Stimulated activated CD8-positive, alpha-beta memory T cell treated with anti-CD3 and anti-CD28 coated beads, Interleukin-15, amount 100 ng/mL, for 4 hours (primary cell): ENCODE measurements around the gene VAMP8.
"Not testable (repeated sequence)": the region's sequence is repeated elsewhere in the genome, so short reads cannot be mapped to it uniquely, and the experiment has no call there.

ENCODE experiments used
- DNase-seq, 2 donors: peaks; one replicate each; pipeline ENCODE4 v3.0.0-alpha.2; 2020; ENCODE audit warnings: low read depth in 2 of 2

The VAMP8 gene

GRCh38 chr2:85579266-85579935, 2.0 kb downstream of the VAMP8 start:
- DNase-seq = no peak

- DNase-seq = no peak
Observed at GRCh38 chr2:85580206-85580605, 2.8 kb downstream of the VAMP8 start.

- DNase-seq = no peak
Observed at GRCh38 chr2:85582492-85582891, 5.1 kb downstream of the VAMP8 start.

GRCh38 chr2:85583667-85584353, 6.4 kb downstream of the VAMP8 start:
- no peak for DNase-seq

GRCh38 chr2:85584354-85584856, 7.0 kb downstream of the VAMP8 start, which contains the start of gene VAMP5:
Gene VAMP5, plus strand, starts transcription at chr2:85584431. Its CDS starts 60 bp downstream, at chr2:85584491.
- DNase-seq = peak in 1 of 2 donors; percentile 18

- no peak for DNase-seq
Observed at GRCh38 chr2:85584857-85585780, 7.7 kb downstream of the VAMP8 start.

- no peak for DNase-seq
Observed at GRCh38 chr2:85585781-85586105, 8.4 kb downstream of the VAMP8 start.

- no peak for DNase-seq
Observed at GRCh38 chr2:85588236-85588635, 10.8 kb downstream of the VAMP8 start.

GRCh38 chr2:85588645-85589044, 11.3 kb downstream of the VAMP8 start:
- no peak for DNase-seq

- DNase-seq = no peak
Observed at GRCh38 chr2:85589181-85589580, 11.8 kb downstream of the VAMP8 start.

- DNase-seq = no peak
Observed at GRCh38 chr2:85589982-85590791, 12.8 kb downstream of the VAMP8 start.

- no peak for DNase-seq
Observed at GRCh38 chr2:85590950-85591349, 13.6 kb downstream of the VAMP8 start.

GRCh38 chr2:85591563-85591962, 14.2 kb downstream of the VAMP8 start:
- no peak for DNase-seq

- DNase-seq = not testable (repeated sequence)
Observed at GRCh38 chr2:85592299-85592698, 14.9 kb downstream of the VAMP8 start.

GRCh38 chr2:85593023-85593422, 15.6 kb downstream of the VAMP8 start:
- DNase-seq = no peak

GRCh38 chr2:85594715-85595300, 17.4 kb downstream of the VAMP8 start:
- no peak for DNase-seq

- DNase-seq = peak; percentile 76 to 85
Observed at GRCh38 chr2:85595301-85596025, 18.1 kb downstream of the VAMP8 start, which contains the start of gene RNF181. Gene RNF181, plus strand, starts transcription at chr2:85595745. Its CDS starts 19 bp downstream, at chr2:85595764.

GRCh38 chr2:85596026-85596333, 18.6 kb downstream of the VAMP8 start:
- DNase-seq = no peak

GRCh38 chr2:85596486-85597143, 19.2 kb downstream of the VAMP8 start:
- no peak for DNase-seq

- DNase-seq = no peak
Observed at GRCh38 chr2:85597241-85597640, 19.9 kb downstream of the VAMP8 start.
